ENCODE measurements around the gene PKNOX1. TPM values are rescaled to one million over a fixed set of nuclear protein-coding genes. Genes with fewer than 3 reads are reported as not detected.
"Not testable (repeated sequence)": the region's sequence is repeated elsewhere in the genome, so short reads cannot be mapped to it uniquely, and the experiment has no call there.

PKNOX1 gene, protein sequence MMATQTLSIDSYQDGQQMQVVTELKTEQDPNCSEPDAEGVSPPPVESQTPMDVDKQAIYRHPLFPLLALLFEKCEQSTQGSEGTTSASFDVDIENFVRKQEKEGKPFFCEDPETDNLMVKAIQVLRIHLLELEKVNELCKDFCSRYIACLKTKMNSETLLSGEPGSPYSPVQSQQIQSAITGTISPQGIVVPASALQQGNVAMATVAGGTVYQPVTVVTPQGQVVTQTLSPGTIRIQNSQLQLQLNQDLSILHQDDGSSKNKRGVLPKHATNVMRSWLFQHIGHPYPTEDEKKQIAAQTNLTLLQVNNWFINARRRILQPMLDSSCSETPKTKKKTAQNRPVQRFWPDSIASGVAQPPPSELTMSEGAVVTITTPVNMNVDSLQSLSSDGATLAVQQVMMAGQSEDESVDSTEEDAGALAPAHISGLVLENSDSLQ
- total RNA-seq = 10 to 100 TPM; 22.0 to 31.3 TPM

DNA sequence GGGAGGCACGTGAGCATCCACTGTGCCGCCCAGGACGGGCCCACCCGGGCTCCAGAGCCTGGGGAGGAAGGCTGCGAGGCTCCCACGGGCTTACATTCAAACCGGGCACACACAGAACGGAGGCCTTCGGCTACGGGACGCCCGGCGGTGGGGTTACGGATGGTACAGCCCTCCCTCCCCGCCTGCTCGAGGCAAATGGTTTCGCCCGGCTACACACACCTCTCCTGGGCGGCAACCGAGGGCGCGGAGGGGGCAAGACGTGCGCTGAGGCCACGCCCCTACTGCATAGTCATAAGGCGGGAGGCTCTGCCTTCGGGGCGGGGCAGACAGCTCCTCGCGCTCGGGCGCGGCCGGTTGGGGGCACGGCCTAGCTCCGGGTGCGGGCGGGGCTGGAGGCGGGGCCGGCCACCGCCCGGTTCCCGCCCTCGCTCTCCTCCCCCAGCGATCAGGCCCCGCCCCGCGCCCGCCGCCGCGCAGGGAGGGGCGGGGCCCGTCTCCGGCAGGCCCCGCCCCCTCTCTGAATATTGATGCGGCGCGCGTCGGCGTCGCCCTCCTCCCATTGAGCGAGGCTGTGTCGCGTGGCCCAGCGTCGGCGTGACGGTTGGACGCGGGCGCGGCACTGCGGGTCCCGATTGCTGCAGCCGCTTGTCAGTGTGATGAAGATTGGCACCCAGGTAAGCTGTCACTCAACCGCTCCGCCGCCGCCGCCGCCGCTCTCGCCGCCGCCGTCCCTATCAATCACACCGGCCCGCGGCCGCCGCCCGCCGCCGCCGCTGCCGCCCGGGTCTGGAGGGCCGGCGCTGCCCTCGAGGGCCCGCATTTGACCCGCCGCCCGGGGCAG, at the start of gene PKNOX1:
Gene PKNOX1 (plus strand): TSS at position 572 of the 841 bp plus-strand sequence. CDS start 29,820 bp downstream, outside the sequence.
- Mint-ChIP-seq H3K4me1 (peaks cover 25% of the 10 kb centered on the region), H3K4me3 (peak within 1 kb of the TSS; percentile 85), H3K9me3 (ENCODE audit: low read depth) (no peaks in the 10 kb centered on the region), H3K27me3 (no peaks in the 10 kb centered on the region), H3K36me3 (peaks cover 19% of the 10 kb centered on the region), H3K27ac (peak within 1 kb of the TSS; percentile 95)
- CTCF ChIA-PET = no interaction called here
- peak; percentile 89 for ATAC-seq
- peak; percentile 99 for DNase-seq

DNA sequence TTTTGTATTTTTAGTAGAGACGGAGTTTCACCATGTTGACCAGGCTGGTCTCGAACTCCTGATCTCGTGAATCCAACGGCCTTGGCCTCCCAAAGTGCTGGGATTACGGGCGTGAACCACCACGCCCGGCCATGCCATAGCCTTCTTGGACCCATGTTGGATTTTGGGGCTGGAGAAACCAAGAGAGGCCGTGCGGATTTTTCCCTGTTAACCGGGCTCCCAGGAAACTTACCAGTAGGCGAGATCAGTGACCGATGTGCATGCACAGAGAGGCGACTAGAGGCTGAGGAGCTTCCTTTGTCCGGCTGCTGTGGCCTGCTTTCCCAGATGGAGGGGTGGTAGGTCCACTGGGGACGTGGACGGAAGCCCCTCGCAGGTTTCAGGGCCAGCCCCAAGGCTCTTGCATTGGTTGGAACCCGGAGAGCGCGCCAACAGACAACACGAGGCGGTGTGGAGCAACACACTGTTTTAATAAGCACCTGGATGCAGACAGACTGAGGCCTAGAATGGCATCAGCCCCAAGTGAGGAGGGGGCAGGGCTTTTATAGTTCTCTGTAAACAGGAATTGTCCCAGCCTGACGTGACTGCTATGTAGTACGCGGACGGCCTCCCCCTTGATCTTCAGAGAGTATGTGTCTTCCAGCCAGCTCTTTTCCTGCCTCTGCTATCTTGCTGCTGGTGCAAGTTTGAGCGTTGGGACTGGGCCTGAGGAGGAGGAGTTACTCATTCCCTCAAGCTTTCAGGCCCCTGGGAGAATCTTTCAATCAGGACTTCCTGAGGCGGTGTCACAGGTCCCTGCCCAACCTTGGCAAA, 49.0 kb upstream of the PKNOX1 start, which contains the start of gene ERVH48-1:
Gene ERVH48-1 (minus strand): TSS at position 517 of the 813 bp plus-strand sequence. CDS start 6,624 bp downstream, outside the sequence.
- no peak for DNase-seq

DNA sequence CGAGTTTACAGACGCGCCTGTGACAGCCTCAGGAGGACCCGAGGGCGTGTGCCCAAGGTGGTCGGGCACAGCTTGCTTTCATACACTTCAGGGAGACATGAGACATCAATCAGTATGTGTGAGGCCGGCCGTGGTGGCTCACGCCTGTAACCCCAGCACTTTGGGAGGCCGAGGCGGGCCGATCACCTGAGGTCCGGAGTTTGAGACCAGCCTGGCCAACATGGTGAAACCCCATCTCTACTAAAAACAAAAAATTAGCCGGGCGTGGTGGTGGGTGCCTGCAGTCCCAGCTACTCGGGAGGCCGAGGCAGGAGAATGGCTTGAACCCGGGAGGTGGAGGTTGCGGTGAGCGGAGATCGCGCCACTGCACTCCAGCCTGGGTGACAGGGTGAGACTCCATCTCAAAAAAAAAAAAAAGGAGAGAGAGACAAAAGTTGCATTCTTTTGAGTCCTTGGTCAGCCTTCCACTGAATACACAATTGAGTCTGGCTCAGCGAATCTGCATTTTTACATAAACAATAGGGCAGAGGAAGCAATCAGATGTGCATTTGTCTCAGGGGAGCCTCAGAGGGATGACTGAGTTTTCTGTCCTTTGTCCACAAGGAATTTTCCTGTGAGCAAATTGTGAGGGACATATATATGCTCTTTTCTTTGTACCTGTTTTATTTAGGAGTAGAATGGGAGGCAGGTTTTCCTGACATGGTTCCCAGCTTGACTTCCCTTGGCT, 46.7 kb upstream of the PKNOX1 start:
- ATAC-seq; H3K4me3 Mint-ChIP-seq; H3K27me3 Mint-ChIP-seq; CTCF ChIA-PET; H3K36me3 Mint-ChIP-seq; H3K27ac Mint-ChIP-seq; H3K9me3 Mint-ChIP-seq (ENCODE audit: low read depth); DNase-seq: not testable (repeated sequence)
- peaks cover 16% of the 10 kb centered on the region for H3K4me1 Mint-ChIP-seq

More for the DNA sequence above, 49.0 kb upstream of the PKNOX1 start, which contains the start of gene ERVH48-1:
- ATAC-seq = no peak
- Mint-ChIP-seq H3K4me3 (no peak within 1 kb of the TSS), H3K27me3 (no peaks in the 10 kb centered on the region), H3K4me1 (peaks cover 15% of the 10 kb centered on the region), H3K27ac (peak within 1 kb of the TSS; percentile 87), H3K9me3 (ENCODE audit: low read depth) (no peaks in the 10 kb centered on the region), H3K36me3 (no peaks in the 10 kb centered on the region)
- CTCF ChIA-PET = no interaction called here

DNA sequence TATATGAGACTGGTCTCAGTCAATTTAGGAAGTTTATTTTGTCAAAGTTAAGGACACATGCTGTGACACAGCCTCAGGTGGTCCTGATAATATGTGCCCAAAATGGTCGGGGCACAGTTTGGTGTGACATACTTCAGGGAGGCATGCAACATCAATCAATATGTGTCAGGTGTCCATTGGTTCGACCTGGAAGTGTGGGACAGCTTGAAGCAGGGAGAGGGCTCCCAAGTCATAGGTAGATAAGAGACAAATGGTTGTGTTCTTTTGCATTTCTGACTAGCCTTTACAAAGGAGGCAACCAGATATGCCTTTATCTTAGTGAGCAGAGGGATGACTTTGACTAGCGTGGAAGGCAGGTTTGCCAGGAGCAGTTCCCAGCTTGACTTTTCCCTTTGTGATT, 44.4 kb upstream of the PKNOX1 start:
- CTCF ChIA-PET = no interaction called here
- H3K9me3 Mint-ChIP-seq (ENCODE audit: low read depth) = no peaks in the 10 kb centered on the region
- H3K27ac Mint-ChIP-seq = no peak overlapping the region
- no peaks in the 10 kb centered on the region for H3K36me3 Mint-ChIP-seq
- H3K4me1 Mint-ChIP-seq = peaks cover 4% of the 10 kb centered on the region
- no peak for ATAC-seq
- no peak overlapping the region for H3K4me3 Mint-ChIP-seq
- DNase-seq = no peak
- H3K27me3 Mint-ChIP-seq = no peaks in the 10 kb centered on the region

DNA sequence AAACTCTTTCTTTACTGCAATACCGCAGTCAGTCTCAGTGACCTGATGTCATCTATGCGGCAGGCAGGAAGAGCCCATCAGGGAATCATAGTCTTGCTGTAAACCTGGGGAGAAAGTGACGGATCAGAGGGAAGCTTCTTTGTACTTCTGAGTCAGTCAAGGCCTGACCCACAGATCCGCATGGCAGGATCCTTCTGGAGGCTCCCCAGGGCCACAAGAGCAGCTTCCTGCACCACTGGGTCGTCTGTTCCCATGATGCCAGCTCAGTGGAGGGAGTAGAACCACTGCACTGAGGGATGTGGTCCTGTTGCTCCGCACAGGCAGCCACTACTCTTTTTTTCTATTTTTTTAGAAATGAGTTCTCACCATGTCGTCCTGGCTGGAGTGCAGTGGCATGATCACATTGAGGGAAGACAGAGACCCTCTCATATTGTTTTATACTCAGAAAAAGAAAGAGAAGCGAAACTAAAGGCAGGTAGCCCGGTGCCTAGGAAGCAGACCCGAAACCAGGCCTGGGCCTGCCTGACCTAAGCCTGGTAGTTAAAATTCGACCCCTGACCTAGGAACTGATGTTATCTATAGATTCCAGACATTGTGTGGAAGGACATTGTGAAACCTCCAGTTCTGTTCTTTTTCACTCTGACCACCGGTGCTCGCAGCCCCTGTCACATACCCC, 42.7 kb upstream of the PKNOX1 start:
- no peaks in the 10 kb centered on the region for H3K36me3 Mint-ChIP-seq
- H3K9me3 Mint-ChIP-seq (ENCODE audit: low read depth) = no peaks in the 10 kb centered on the region
- no peaks in the 10 kb centered on the region for H3K27me3 Mint-ChIP-seq
- H3K4me3 Mint-ChIP-seq = no peak overlapping the region
- no peak overlapping the region for H3K27ac Mint-ChIP-seq
- H3K4me1 Mint-ChIP-seq = peaks cover 4% of the 10 kb centered on the region
- CTCF ChIA-PET = no interaction called here
- ATAC-seq = no peak
- no peak for DNase-seq

DNA sequence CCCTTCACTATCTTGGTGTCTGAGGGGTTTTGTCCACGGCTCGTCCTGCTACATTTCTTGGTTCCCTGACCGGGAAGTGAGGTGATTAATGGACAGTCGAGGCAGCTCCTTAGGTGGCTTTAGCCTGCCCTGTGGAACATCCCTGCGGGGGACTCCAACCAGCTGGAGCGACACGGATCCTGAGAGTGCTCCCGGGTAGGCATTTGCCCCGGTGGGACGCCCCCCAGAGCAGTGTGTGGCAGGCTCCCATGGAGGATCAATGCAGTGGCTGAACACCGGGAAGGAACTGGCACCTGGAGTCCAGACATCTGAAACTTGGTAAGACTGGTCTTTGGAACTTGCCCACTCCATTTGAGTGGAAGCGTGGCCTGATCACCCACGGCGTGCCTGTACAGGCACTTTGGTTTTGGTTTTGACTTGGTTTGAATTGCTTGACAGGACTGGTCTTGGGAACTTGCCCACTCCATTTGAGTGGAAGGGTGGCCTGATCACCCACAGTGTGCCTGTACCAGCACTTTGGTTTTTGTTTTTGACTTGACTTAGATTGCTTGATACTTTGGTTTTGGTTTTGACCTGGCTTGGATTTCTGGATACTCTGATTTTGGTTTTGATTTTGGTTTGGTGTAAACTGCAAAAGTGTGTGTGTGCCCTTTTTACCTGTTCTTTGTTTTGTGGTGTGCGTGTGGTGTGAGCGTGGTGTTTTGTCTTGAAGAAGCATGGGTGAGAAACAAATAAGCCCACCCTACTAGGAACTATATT, 41.8 kb upstream of the PKNOX1 start:
- CTCF ChIA-PET; H3K9me3 Mint-ChIP-seq (ENCODE audit: low read depth); ATAC-seq; H3K27ac Mint-ChIP-seq; H3K36me3 Mint-ChIP-seq; DNase-seq; H3K4me3 Mint-ChIP-seq; H3K4me1 Mint-ChIP-seq; H3K27me3 Mint-ChIP-seq: not testable (repeated sequence)

DNA sequence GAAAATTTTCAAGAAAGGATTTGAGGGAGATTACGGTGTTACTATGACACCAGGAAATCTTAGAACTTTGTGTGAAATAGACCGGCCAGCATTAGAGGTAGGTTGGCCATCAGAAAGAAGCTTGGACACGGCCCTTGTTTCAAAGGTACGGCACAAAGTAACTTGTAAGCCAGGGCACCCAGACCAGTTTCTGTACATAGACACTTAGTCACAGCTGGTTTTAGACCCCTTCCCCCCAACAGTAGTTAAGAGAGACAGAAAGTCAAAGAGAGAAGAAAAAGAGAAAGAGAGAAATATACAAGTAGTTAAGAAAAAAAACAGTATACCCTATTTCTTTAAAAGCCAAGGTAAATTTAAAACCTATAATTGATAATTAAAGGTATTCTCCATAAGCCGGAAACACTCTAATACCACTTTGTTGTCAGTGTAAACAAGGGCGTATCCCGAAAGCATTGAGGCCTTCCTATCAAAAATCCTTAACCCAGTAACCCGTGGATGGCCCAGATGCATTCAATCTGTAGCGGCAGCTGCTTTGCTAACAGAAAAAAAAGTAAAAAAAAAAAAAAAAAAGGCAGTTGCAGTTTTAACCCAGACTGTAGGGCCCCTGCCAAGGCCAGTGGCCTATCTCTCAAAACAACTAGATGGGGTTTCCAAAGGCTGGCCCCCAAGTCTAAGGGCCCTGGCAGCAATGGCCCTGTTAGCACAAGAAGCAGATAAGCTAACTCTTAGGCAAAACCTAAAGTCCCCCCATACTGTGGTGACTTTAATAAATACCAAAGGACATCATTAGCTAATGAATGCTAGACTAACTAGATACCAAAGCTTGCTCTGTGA, 41.0 kb upstream of the PKNOX1 start:
- H3K36me3 Mint-ChIP-seq; H3K4me3 Mint-ChIP-seq; H3K27ac Mint-ChIP-seq; CTCF ChIA-PET; DNase-seq; H3K4me1 Mint-ChIP-seq; H3K27me3 Mint-ChIP-seq; ATAC-seq; H3K9me3 Mint-ChIP-seq (ENCODE audit: low read depth): not testable (repeated sequence)

DNA sequence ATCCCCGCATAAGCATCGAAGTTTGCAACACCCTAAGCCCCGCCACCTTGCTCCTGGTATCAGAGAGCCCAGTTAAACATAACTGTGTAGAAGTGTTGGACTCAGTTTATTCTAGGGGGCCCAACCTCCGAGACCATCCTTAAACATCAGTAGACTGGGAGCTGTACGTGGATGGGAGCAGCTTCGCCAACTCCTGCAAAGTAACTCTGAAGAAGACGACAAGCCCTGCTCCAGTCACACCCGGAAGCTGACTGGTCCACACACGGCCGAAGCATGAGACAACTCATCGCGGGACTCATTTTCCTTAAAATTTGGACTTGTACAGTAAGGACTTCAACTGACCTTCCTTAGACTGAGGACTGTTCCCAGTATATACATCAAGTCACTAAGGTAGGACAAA, 40.4 kb upstream of the PKNOX1 start:
- H3K9me3 Mint-ChIP-seq (ENCODE audit: low read depth); H3K36me3 Mint-ChIP-seq; H3K27me3 Mint-ChIP-seq; H3K4me1 Mint-ChIP-seq; ATAC-seq; CTCF ChIA-PET; H3K27ac Mint-ChIP-seq; H3K4me3 Mint-ChIP-seq; DNase-seq: not testable (repeated sequence)

DNA sequence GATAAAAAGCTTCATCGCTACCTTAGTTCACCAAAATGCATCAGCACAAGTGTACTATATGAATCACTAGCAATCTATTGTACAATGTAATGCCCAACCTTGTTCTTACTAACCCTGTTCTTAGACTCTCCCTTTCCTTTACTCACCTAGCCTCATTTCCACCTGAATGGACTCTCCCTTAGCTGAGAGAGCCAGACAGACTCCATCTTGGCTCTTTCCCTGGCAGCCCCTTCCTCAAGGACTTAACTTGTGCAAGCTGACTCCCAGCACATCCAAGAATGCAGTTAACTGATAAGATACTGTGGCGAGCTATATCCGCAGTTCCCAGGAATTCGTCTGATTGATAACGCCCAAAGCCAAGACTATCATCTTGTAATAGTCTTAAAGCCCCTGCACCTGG, 38.0 kb upstream of the PKNOX1 start:
- H3K27me3 Mint-ChIP-seq; DNase-seq; ATAC-seq; CTCF ChIA-PET; H3K4me3 Mint-ChIP-seq; H3K9me3 Mint-ChIP-seq (ENCODE audit: low read depth); H3K27ac Mint-ChIP-seq; H3K36me3 Mint-ChIP-seq; H3K4me1 Mint-ChIP-seq: not testable (repeated sequence)

DNA sequence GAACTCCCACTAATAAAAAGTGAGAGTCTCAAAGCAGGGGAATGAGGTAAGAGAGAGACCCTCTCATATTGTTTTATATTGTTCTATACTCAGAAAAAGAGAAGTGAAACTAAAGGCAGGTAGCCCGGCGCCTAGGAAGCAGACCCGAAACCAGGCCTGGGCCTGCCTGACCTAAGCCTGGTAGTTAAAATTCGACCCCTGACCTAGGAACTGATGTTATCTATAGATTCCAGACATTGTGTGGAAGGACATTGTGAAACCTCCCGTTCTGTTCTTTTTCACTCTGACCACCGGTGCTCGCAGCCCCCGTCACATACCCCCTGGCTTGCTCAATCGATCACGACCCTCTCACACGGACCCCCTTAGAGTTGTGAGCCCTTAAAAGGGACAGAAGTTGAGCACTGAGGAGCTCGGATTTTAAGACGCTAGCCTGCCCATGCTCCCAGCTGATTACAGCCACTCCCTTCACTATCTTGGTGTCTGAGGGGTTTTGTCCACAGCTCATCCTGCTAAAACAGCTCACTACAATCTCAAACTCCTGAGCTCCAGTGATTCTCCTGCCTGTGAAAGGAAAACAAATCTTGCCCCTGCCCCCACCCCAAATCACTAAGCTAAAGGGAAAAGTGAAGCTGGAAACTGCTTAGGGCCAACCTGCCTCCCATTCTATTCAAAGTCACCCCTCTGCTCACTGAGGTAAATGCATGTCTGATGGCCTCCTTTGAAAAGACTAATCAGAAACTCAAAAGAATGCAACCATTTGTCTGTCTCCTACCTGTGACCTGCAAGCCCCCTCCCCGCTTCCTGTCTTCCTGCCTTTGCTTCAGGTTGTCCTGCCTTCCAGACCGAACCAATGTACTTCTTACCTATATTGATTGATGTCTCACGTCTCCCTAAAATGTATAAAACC, 37.1 kb upstream of the PKNOX1 start:
- ATAC-seq, CTCF ChIA-PET, H3K4me3 Mint-ChIP-seq: not testable (repeated sequence)

More for the DNA sequence above, 37.1 kb upstream of the PKNOX1 start:
- not testable (repeated sequence) for H3K36me3 Mint-ChIP-seq; DNase-seq; H3K4me1 Mint-ChIP-seq; H3K9me3 Mint-ChIP-seq (ENCODE audit: low read depth); H3K27ac Mint-ChIP-seq; H3K27me3 Mint-ChIP-seq

Data from activated CD8-positive, alpha-beta memory T cell treated with anti-CD3 and anti-CD28 coated beads, Interleukin-2, amount 10 ng/mL, durations not matched to agents 7 days and 5 days (primary cell).